ENCODE data around the gene ALAS2.
"Not testable (repeated sequence)": the region's sequence is repeated elsewhere in the genome, so short reads cannot be mapped to it uniquely, and the experiment has no call there.

Gene ALAS2

GRCh38 chrX:54991706-54992105 lies 39.1 kb downstream of the ALAS2 start:
- no peak for FAIRE-seq
- no peak for TF ChIP-seq CTCF (IDR thresholded peaks at IDR 0.05; ENCODE audit: insufficient read depth, missing control alignments)
- DNase-seq (ENCODE audit: insufficient read length, low spot score) = no peak

- FAIRE-seq; DNase-seq (ENCODE audit: insufficient read length, low spot score): not testable (repeated sequence)
Measured at GRCh38 chrX:54983306-54983705, 47.5 kb downstream of the ALAS2 start.

- no peak for TF ChIP-seq CTCF (IDR thresholded peaks at IDR 0.05; ENCODE audit: insufficient read depth, missing control alignments)
- DNase-seq (ENCODE audit: insufficient read length, low spot score) (no peak), FAIRE-seq (no peak)
Measured at GRCh38 chrX:54980334-54980733, 50.4 kb downstream of the ALAS2 start.

DNA sequence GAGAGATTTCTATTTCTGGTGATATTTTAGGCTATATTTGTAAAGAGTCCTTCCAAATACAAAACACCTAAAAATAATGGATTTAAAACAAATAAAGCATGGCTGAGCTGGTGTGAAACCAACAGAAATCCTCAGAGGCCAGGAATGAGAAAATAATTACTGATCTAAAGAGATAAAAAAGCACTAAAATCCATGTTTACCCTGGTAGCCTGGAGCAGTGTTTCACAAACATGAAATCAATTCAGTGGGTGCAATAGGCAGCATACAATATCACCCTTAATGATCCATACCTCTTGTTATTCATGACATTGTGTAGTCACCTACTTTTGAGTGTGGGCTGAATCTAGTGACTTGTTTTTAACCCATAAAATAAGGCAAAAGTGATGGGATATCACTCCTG lies 51.3 kb downstream of the ALAS2 start:
- TF ChIP-seq CTCF (IDR thresholded peaks at IDR 0.05; ENCODE audit: insufficient read depth, missing control alignments) = no peak
- no peak for FAIRE-seq
- no peak for DNase-seq (ENCODE audit: insufficient read length, low spot score)

DNA sequence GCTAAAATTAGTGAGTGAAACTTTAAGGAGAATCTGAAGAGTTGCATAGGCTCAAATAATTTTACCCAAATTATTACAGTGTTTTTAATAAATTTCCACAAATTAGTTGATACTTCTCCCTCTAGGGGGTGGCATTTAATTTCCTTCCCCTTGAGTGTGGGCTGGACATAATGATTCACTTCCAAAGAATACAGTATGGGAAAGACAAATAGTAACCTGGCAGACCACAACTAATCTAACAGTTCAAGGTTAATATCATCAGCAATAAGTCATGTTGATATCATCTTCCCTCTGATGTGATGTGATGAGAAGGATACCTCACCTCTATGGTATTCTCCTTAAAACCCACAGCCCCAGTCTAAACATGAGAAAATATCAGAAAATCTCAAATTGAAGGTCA lies 52.3 kb downstream of the ALAS2 start:
- FAIRE-seq = no peak

GRCh38 chrX:54977387-54977786 lies 53.4 kb downstream of the ALAS2 start:
- DNase-seq (ENCODE audit: insufficient read length, low spot score) = no peak
- FAIRE-seq = no peak
- no peak for TF ChIP-seq CTCF (IDR thresholded peaks at IDR 0.05; ENCODE audit: insufficient read depth, missing control alignments)

More for the DNA sequence above, 52.3 kb downstream of the ALAS2 start:
- no peak for TF ChIP-seq CTCF (IDR thresholded peaks at IDR 0.05; ENCODE audit: insufficient read depth, missing control alignments)
- DNase-seq (ENCODE audit: insufficient read length, low spot score) = no peak

GRCh38 chrX:54964766-54965497 lies 65.8 kb downstream of the ALAS2 start:
- DNase-seq (ENCODE audit: insufficient read length, low spot score) (no peak), FAIRE-seq (no peak)
- no peak for TF ChIP-seq CTCF (IDR thresholded peaks at IDR 0.05; ENCODE audit: insufficient read depth, missing control alignments)

Measured in D721Med (cell line).